ENCODE measurements around the gene NTN4.

- TF ChIP-seq CTCF (IDR thresholded peaks at IDR 0.05) (no peak), POLR2AphosphoS5 (IDR thresholded peaks at IDR 0.05) (no peak), POLR2A (IDR thresholded peaks at IDR 0.05) (no peak), EP300 (IDR thresholded peaks at IDR 0.05) (no peak)
These were observed 89.3 kb downstream of the NTN4 start for GRCh38 chr12:95701275-95701674.
